T-helper 9 cell (primary cell): ENCODE results near the gene HACE1.
"Not testable (repeated sequence)": the region's sequence is repeated elsewhere in the genome, so short reads cannot be mapped to it uniquely, and the experiment has no call there.

Experiments
- DNase-seq: peaks from one replicate; pipeline ENCODE4 v3.0.0-alpha.2; 2020
- total RNA-seq, 2 donors: gene quantifications; one replicate each; lab custom pipeline; 2026; lab: John Stamatoyannopoulos, UW

The HACE1 gene, protein sequence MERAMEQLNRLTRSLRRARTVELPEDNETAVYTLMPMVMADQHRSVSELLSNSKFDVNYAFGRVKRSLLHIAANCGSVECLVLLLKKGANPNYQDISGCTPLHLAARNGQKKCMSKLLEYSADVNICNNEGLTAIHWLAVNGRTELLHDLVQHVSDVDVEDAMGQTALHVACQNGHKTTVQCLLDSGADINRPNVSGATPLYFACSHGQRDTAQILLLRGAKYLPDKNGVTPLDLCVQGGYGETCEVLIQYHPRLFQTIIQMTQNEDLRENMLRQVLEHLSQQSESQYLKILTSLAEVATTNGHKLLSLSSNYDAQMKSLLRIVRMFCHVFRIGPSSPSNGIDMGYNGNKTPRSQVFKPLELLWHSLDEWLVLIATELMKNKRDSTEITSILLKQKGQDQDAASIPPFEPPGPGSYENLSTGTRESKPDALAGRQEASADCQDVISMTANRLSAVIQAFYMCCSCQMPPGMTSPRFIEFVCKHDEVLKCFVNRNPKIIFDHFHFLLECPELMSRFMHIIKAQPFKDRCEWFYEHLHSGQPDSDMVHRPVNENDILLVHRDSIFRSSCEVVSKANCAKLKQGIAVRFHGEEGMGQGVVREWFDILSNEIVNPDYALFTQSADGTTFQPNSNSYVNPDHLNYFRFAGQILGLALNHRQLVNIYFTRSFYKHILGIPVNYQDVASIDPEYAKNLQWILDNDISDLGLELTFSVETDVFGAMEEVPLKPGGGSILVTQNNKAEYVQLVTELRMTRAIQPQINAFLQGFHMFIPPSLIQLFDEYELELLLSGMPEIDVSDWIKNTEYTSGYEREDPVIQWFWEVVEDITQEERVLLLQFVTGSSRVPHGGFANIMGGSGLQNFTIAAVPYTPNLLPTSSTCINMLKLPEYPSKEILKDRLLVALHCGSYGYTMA
- total RNA-seq = 17.4 to 25.7 reads per million in 2 donors

DNA sequence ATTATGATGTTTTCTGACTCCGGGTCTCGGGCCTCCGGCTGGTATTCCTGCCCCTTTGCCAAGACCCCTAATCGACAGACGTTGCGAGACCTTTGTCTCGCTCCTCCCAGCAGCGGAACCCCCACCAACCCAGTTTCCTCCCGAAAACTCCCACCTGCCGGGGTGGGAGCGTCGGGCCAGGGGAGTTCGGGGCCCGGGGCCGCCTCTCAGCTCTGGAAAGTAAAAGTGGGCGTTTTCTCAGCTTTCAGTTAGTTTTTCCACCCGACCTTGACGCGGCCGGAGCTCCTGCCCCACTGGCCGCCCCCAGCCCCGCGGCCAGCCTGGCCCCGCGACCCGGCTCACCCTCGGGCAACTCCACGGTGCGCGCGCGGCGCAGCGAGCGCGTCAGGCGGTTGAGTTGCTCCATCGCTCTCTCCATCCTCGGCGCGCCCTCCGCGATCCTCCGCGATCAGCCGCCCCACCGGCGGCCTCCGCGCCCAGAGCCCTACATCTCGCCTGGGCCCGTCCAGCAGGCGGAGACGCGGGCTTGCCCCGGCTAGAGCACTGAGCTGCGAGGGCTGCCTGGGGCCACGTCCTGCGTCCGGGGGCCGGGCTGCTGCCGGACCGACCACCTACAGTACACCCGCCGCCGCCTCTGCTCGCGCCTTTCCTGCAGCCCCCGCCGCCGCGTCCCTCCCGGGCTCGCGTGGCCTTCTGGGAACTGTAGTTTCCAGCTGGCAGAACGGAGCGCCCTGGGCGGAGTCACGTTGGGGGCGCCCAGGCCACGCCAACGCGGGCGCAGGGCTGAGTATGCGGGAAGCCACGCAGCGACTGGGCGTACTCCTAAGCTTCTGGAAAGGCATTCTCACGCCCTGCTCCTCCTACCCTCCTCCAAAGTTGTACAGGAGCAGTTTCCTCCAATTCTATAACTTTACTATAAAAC lies at the start of gene HACE1:
HACE1 (minus strand) TSS at position 695 of the 922 bp plus-strand sequence; CDS start at position 418, 277 bp downstream.
- peak; percentile 83 for DNase-seq

DNA sequence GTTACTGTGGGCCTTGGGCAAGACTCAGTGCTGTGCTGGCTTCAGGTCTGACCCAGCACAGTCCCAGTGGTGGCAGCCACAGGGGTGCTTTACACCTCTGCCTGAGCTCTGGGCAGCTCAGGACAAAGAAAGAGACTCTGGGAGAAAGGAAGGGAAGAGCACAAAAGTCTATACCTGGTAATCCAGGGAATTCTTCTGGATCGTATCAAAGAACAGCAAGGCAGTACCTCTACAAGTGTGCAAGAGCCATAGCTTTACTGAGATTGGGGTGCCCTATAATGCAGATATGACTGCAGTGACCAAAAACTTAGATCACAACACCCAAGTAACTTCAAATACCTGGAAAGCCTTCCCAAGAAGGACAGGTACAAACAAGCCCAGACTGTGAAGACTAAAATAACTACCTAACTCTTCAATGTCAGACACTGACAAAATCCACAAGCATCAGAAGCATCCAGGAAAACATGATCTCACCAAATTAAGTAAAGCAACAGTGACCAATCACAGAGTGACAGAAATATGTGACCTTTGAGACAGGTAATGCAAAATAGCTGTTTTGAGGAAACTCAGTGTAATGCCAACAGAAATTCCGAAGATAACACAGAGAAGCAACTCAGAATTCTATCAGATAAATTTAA lies 49.3 kb upstream of the HACE1 start:
- DNase-seq = no peak

DNA sequence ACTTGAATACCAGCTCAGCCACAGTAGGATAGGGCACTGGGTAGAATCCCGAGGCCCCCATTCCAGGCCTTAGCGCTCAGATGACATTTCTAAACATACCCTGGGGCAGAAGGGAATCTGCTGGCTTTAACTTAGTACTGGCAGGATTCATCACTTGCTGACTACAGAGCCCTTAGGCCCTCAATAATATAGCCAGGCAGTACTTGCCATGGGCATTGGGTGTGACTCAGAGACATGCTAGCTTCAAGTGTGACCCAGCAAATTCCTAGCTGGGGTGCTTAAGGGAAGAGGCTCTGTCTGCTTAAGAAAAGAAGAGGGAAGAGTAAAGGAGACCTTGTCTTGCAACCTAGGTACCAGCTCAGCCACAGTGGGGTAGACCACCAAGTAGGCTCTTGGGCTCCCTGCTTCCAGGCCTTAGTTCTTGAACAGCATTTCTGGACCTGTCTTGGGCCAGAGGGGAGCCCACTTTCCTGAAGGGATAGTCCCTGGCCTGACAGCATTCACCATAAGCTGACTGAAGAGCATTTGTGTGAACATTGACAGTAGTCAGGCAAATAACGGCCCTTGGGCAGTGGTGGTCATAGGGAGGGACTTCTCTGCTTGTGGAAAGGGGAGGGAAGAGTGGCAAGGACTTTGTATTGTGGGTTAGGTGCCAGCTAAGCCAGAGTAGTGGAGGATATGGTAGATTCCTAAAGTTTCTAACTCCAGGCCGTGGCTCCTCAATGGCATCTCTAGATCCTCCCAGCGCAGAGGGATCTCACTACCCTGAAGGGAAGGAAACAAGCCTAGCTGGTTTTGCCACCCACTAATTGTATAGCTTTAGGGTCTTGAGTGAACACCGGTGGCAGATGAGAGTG lies 48.5 kb upstream of the HACE1 start:
- DNase-seq = no peak

DNA sequence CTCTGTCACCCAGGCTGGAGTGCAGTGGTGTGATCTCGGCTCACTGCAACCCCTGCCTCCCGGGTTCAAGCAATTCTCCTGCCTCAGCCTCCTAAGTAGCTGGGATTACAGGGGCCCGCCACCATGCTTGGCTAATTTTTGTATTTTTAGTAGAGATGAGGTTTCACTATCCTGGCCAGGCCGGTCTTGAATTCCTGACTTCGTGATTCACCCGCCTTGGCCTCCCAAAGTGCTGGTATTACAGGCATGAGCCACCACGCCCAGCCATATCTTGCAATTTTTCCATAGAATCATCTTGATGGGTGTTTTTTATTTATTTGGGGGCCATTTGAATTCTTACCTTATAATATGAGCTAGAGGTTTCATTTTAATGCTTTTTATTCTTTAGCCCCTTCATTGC lies 39.2 kb upstream of the HACE1 start:
- DNase-seq = not testable (repeated sequence)

DNA sequence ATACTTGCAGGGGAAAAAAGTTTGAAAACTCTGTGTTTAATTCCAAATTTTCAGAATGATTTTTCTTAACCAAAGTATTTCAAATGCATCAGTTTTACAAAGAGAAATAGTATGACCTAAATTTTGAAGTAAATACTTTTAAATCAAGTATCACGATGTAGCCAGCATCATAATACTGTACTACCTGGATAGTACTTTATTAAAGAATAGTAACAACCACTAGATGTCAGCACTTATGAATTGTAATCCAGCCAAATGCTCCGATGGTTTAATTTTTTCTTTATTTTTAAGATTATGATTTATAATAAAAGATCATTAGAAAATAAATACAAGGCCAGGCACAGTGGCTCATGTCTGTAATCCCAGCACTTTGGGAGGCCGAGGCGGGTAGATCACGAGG lies 37.2 kb upstream of the HACE1 start:
- no peak for DNase-seq

DNA sequence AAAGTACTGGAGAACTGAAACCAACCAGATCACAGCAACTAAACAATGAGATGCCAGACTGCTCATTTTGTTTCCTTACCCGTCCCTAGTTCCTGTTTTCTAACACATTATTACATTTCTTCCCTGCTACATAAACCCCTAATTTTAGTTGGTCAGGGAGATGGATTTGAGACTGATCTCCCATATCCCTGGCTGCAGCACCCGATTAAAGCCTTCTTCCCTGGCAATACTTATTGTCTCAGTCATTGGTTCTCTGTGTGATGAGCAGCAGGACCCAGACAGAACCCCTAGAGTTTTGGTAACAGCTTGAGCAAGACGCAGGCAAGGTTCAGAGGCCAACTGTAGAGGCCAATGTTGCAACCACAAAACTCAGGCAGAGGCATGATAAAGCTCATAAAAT lies 28.3 kb upstream of the HACE1 start:
- DNase-seq = no peak

DNA sequence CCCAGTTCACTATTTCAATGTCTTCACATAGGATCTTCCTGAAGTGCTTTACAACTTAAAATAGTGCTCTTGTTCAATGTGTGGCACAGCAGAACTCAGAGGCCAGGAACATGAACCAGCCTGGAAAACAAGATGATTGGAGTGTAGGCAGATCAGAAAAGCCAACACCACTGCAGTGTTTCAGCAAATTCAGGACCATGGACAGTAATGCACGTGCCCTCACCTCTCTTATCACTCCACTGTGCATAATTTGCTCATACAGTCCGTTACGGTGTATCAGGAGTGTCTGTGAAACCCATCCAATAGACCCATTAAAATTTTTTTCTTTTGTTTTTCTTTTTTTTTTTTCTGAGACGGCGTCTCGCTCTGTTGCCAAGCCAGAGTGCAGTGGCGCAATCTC lies 27.6 kb upstream of the HACE1 start:
- no peak for DNase-seq

DNA sequence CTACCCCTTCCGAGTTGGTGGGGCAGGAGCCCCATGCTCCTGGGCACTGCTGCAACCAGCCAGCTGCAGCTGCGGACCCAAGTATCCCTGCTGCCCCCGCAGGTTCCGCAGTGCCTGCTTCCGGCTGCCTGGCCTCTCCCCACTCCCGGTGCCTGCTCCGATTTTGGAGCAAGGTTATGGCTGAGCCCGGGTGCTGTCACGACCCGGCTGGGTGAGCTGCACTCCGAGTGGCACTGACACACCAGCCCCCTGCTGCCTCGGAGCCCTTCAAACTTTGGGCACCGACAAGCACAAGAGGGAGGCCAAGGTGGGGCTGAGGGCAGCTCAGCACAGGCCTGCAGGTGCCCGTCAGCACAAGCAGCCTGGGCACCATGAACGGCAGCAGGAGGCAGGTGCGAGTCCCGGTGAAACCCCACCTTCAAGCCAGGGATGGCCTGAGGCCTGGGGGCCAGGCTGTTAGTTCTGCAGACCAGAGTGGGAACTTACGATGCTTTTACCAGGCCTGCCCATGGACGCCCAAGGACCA lies 25.9 kb upstream of the HACE1 start:
- no peak for DNase-seq

DNA sequence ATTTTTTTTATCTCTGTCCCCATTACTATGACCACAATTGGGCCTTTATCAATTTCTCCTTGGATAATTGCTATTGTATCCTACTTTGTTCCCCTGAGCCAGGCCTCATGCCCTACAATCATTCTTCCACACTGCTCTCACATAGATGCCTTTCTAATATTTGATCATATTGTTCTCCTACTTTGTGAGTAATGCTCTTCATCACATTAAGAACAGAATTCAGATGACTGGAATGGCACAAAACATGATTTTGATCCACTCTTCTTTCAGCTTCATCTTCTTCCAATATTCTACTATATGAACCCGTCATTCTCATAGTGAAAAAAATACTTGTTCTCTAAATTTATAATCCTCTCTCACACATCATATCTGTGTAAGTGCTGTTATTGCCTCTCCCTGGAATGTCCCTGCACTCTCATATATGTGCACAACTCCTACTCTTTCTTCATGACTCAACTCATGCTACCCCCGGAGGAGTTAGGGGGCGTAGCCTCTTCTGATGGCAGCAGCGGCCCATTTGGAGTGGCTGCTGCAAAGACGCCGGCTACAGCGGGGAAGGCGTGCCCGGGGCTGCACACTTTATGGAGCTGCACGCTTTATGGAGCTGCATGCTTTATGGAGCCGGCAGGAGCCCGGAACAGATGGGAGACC lies 25.3 kb upstream of the HACE1 start:
- no peak for DNase-seq

DNA sequence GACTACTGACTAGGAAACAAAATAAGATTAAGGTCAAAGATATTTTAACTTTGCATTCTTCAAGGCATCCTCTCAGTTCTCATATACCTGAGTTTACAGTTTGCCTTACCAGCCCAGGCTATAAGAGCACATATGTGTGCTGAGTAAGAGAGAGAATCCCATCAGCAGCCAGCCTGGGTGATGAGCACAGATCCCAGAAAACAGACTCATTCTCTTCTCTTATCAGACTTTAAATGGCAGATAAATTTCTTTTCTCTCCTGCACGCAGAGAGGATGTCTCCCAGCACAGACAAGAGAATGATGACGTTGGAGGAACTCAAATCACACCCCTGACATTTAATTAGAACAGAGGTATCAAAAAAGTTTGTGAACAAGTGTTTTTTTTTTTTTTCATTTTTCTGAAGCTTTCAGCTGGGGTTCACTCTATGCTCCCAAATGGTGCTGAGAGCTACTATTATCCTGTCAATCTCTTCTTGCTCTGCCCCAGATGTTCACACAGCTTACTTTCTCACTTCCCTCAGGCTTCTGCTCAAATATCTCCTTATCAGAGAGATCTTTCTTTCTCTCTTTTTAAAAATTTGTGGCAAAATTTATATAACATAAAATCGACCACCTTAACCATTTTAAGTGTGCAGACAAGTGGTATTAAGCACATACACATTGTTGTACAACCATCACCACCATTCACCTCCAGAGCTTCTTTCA lies 22.4 kb upstream of the HACE1 start:
- no peak for DNase-seq

DNA sequence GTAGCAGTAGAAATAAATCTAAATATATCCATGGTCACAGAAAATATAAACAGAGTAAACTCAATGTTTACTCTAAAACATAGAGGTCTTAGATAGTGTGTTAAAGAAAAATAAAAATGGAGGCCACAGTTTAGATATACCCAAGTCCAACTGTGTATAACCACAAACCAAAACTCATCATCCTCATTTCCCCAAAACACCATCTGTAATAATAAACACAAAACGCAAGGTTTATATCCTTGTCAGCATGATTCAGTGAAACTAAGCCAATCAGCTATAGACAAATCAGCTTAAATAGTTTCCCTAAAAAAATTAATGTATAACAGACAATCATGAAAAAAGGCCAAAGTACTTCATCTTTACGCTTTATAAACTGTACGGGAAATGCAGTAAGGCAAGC lies 2.7 kb upstream of the HACE1 start:
- no peak for DNase-seq

DNA sequence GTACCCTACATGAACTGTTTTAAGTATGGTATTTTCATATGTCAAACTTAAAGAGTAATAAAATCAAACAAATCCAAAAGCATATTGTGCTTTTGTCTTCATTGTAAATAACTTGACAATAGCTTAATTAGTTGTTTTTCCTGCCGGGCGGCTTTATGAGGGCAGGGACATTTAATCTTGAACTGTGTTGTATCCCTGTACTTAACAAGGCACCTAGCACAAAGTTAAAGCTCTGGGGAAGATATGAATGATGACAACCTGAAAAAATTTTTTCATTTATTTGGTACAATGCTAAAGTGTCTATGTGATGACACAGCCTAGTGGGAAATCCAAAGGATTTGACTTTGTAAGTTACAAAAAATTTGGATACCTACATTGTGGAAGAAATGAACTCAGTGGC lies 502 bp upstream of the HACE1 start:
- DNase-seq = no peak

DNA sequence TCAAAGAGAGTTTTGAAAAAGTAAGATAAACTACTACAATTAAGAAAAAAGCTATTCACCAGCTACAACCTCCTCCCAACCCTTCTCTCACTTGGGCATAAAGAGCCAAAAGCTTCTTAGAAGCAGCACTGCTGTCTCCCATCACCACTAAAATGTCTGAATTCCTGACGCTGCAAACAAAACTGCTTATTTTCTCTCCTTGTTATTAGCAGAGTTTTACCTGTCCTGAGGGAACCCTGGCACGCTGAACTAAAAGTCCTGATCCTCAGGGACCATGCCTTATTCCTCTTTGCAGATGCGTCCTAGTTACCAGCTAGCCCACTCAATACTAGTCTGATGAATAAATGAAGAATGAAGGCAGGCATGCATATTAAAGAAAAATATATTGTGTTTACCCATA lies 1.1 kb downstream of the HACE1 start:
- DNase-seq = no peak

DNA sequence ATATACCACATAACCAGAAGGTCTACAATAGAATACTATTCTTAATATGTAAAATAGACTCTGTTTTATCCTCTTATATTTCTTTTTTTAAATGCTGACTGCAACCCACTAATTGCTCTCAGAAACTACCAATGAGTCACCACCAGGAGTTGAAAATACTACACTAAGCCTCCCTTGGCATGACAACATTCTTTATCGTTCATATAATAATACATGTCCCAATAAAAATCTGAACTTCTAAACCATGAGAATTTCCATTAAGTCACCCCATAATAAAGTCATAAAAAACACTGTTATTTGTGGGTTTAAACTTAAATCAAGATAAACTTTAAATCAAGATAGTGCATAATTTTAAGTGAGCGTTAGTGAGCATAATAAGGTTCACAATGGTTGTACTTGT lies 4.2 kb downstream of the HACE1 start:
- no peak for DNase-seq

DNA sequence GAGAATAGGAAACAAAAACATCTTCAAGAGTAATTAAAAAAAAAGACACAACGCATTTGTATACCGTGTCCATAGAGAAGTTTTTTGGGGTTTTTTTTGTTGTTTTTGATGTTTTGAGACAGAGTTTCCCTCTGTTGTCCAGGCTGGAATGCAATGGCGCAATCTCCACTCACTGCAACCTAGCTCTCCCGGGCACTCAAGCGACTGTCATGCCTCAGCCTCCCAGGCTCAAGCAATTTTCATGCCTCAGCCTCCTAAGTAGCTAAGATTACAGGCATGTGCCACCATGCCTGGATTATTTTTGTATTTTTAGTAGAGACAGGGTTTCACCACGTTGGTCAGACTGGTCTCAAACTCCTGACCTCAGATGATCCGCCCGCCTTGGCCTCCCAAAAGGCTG lies 12.0 kb downstream of the HACE1 start:
- DNase-seq = not testable (repeated sequence)

DNA sequence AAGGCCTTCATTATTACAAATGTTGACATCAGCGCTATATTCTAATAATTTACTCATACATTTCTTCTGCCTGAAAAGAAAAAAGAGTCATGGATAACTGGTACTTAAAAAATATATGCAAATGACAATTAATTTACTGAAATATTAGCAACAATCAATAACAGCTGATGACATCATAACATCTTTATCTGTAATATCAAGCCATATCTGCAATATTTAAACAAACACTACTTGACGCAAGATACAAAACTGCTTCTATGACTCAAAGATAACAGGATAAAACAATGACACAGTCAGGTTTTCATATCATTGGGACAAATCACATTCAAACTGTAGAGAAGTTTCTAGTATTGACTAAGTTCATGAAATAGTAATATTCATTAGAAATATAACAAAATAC lies 16.5 kb downstream of the HACE1 start:
- no peak for DNase-seq

DNA sequence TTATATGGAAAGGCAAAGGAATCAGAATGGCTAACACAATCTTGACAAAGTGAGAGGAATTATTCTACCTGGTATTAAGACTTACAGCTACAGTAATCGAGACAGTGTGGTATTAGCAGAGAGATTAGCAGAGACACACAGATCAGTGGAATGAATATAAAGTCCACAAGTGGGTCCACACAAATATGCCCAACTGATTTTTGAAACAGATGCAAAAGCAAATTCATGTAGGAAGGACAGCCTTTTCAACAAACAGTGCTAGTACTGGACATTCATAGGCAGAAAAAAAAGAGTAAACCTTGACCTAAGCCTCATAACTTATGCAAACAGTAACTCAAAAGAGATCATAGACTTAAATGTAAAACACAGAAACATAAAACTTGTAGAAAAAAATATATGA lies 22.6 kb downstream of the HACE1 start:
- DNase-seq = no peak

DNA sequence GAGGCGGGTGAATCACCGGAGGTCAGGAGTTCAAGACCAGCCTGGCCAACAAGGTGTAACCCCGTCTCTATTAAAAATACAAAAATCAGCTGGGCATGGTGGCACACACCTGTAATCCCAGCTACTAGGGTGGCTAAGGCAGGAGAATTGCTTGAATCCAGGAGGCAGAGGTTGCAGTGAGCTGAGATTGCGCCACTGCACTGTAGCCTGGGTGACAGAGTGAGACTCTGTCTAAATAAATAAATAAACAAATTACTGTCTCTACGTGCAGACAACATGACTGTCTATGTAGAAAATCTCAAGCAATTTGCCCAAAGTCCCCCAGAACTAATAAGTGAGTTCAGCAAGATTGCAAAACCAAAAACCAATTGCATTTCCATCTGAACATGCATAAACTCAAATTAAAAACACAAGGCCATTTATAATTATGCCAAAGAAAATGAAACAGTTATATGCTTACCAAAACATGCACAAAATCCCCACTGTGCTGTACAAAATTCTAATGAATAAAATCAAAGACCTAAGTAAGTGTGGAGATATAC lies 23.2 kb downstream of the HACE1 start:
- not testable (repeated sequence) for DNase-seq

DNA sequence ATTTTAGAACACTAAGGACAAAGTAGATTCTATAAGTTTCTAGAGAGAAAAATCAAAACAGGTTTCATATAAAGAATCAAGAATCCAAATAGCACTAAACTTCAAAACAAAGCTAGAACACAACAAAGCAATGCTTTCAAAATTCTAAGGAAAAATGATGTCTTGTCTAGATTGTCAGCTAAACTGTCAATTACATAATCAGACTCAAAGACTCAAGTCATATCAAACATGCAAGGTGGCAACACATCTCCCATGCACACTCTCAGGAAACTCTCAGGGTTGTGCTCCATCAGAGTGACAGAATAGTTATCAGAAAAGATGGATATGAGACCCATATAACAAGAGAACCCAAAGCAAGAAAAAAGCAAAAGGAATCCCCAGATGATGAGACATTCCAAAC lies 23.9 kb downstream of the HACE1 start:
- no peak for DNase-seq
